ENCODE measurements around the gene TNFRSF13B.
"Not testable (repeated sequence)": the region's sequence is repeated elsewhere in the genome, so short reads cannot be mapped to it uniquely, and the experiment has no call there.

TNFRSF13B gene

GRCh38 chr17:16906680-16907079 is 65.2 kb downstream of the TNFRSF13B start:
- DNase-seq, result no peak

- DNase-seq, result no peak
Measured at GRCh38 chr17:16905593-16906191, 66.2 kb downstream of the TNFRSF13B start.

GRCh38 chr17:16903070-16903469 is 68.8 kb downstream of the TNFRSF13B start:
- DNase-seq, result not testable (repeated sequence)

- DNase-seq, result no peak
Measured at GRCh38 chr17:16900288-16900882, 71.5 kb downstream of the TNFRSF13B start.

GRCh38 chr17:16897211-16897896 is 74.6 kb downstream of the TNFRSF13B start:
- DNase-seq, result not testable (repeated sequence)

GRCh38 chr17:16896235-16896634 is 75.7 kb downstream of the TNFRSF13B start:
- not testable (repeated sequence) for DNase-seq

GRCh38 chr17:16893527-16893926 is 78.4 kb downstream of the TNFRSF13B start:
- not testable (repeated sequence) for DNase-seq

GRCh38 chr17:16892876-16893454 is 79.0 kb downstream of the TNFRSF13B start:
- not testable (repeated sequence) for DNase-seq

- DNase-seq, result no peak
Measured at GRCh38 chr17:16889088-16889465, 82.8 kb downstream of the TNFRSF13B start.
